Adrenal gland (tissue), 5 donors: ENCODE results near the gene ARHGEF26.

Source experiments
- POLR2A ChIP-seq, 2 donors: fragments of 450-650 bp; IDR thresholded peaks; one replicate each; pipeline ENCODE4 v1.6.1; 2017; ENCODE audit warnings: antibody characterized with exemption in 2 of 2, mild to moderate bottlenecking in 2 of 2, moderate library complexity in 1 of 2
- TF ChIP-seq, protein P1 (sequence below), 6 experiments: fragments of 450-650 bp in 4 of 6; fragments of 200-600 bp in 2 of 6; sonication (generic) in 1 of 6; IDR thresholded peaks; 1 replicate in 5 of 6; 2 replicates in 1 of 6; pipeline versions ENCODE4 v1.5.1 to v1.8.0; 2016 to 2021; ENCODE audit warnings: antibody characterized with exemption in 6 of 6, mild to moderate bottlenecking in 2 of 6, moderate library complexity in 1 of 6
- donor health status: DM: no; HTN: no; CAD: no.

DNA sequence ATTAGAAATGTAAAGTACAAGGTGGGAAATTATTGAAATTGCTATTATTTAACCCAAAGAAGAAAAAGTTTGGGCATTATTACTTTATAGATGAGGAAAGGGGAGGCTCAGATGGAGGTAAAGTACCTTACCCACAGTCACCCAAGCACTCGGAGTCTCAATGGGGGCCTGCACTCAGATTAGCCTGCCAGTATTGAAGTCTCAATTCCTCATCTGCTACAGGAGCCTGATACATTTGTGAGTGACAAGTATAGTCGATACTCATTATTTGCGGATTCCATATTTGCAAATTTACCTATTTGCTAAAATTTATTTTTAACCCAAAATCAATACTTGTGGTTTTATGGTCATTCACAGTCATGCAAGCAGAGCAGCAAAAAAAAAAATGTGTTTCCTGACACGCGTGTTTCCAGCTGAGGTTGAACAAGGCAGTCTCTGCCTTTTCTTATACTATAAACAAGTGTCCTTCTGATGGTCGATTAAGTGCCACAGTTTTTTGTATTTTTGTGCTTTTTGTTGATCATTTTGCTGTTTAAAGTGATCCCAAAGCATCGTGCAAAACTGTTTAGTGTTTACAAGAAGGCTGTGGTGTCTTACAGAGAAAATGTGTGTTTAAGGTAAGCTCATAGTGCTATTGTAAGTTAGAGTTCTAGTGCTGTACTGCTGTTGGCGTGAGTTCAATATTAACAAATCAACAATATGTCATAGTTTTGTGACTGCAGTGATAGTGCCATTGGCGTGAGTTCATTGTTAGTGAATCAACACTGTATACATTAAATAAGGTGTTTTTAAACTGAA is 48.0 kb downstream of the ARHGEF26 start:
- TF ChIP-seq, protein P1, sequence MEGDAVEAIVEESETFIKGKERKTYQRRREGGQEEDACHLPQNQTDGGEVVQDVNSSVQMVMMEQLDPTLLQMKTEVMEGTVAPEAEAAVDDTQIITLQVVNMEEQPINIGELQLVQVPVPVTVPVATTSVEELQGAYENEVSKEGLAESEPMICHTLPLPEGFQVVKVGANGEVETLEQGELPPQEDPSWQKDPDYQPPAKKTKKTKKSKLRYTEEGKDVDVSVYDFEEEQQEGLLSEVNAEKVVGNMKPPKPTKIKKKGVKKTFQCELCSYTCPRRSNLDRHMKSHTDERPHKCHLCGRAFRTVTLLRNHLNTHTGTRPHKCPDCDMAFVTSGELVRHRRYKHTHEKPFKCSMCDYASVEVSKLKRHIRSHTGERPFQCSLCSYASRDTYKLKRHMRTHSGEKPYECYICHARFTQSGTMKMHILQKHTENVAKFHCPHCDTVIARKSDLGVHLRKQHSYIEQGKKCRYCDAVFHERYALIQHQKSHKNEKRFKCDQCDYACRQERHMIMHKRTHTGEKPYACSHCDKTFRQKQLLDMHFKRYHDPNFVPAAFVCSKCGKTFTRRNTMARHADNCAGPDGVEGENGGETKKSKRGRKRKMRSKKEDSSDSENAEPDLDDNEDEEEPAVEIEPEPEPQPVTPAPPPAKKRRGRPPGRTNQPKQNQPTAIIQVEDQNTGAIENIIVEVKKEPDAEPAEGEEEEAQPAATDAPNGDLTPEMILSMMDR (IDR thresholded peaks at IDR 0.05) = no peak
- TF ChIP-seq POLR2A (IDR thresholded peaks at IDR 0.05) = no peak
